PC-9 (cell line): Measurements from ENCODE around the gene NMB. TPM values are rescaled to one million over a fixed set of nuclear protein-coding genes. Genes with fewer than 3 reads are reported as not detected.

Experiments
- BruUV-seq: library from RNA; stranded (reverse); fragments of 400-500 nt; replicated peaks from 2 replicates; lab custom pipeline; 2021; lab: Mats Ljungman, UMichigan
- CTCF ChIA-PET: fragments of 300-600 bp; sonication (Branson Sonifier 250); formaldehyde crosslinking; loops from one replicate; lab custom pipeline; 2022; ENCODE audit warnings: antibody characterized with exemption; lab: Charles Lee
- POLR2A ChIA-PET: fragments of 300-600 bp; sonication (Branson Sonifier 250); formaldehyde crosslinking; loops from one replicate; lab custom pipeline; 2022; ENCODE audit warnings: antibody characterized with exemption; ENCODE audit not compliant: unreplicated experiment; lab: Charles Lee
- DNase-seq, 2 experiments: peaks; one replicate each; pipeline versions ENCODE4 v3.0.0 to v3.0.0-alpha.2; 2015 to 2022; ENCODE audit warnings: mixed read lengths in 1 of 2
- H2AFZ ChIP-seq: fragments of 200-600 bp; sonication (generic); 2 replicates; pipeline ENCODE4 v1.8.1; 2017; ENCODE audit warnings: antibody characterized with exemption
- H3F3A ChIP-seq: fragments of 200-600 bp; sonication (generic); 2 replicates; pipeline ENCODE4 v1.8.1; 2017; ENCODE audit warnings: antibody characterized with exemption, mild to moderate bottlenecking, low read depth; ENCODE audit not compliant: insufficient read depth
- H3K27ac ChIP-seq: fragments of 200-600 bp; sonication (generic); 2 replicates; pipeline ENCODE4 v1.6.1; 2016; ENCODE audit warnings: mixed run types
- H3K27me3 ChIP-seq: fragments of 200-600 bp; sonication (generic); 2 replicates; pipeline ENCODE4 v1.6.1; 2016; ENCODE audit warnings: low read depth, mixed run types; ENCODE audit not compliant: insufficient read depth
- H3K36me3 ChIP-seq: fragments of 200-600 bp; sonication (generic); 2 replicates; pipeline ENCODE4 v1.6.1; 2016; ENCODE audit warnings: low read depth, mixed run types
- H3K4me1 ChIP-seq: fragments of 200-600 bp; sonication (generic); replicated peaks from 2 replicates; pipeline ENCODE4 v1.6.1; 2016; ENCODE audit warnings: mixed run types; ENCODE audit not compliant: insufficient read depth
- H3K4me2 ChIP-seq: fragments of 200-600 bp; sonication (generic); 2 replicates; pipeline ENCODE4 v1.6.1; 2017; ENCODE audit warnings: mixed run types
- H3K4me3 ChIP-seq: fragments of 200-600 bp; sonication (generic); 2 replicates; pipeline ENCODE4 v1.6.1; 2016; ENCODE audit warnings: mixed run types
- H3K79me2 ChIP-seq: fragments of 200-600 bp; sonication (generic); 2 replicates; pipeline ENCODE4 v1.6.1; 2017; ENCODE audit warnings: low read depth, mixed run types
- H3K9me2 ChIP-seq: fragments of 200-600 bp; sonication (generic); 2 replicates; pipeline ENCODE4 v1.8.1; 2017; ENCODE audit warnings: mild to moderate bottlenecking; ENCODE audit not compliant: insufficient read depth
- H3K9me3 ChIP-seq: fragments of 200-600 bp; sonication (generic); 2 replicates; pipeline ENCODE4 v1.8.1; 2016; ENCODE audit warnings: low read depth; ENCODE audit not compliant: insufficient read depth
- H4K20me1 ChIP-seq: fragments of 200-600 bp; sonication (generic); 2 replicates; pipeline ENCODE4 v1.8.1; 2017; ENCODE audit not compliant: insufficient read depth
- EZH2 ChIP-seq: fragments of 200-600 bp; sonication (generic); IDR thresholded peaks from 2 replicates; pipeline ENCODE4 v1.8.0; 2017; ENCODE audit warnings: antibody characterized with exemption, low read depth
- intact Hi-C: fragments of 100-400 bp; cut with micrococcal nuclease; formaldehyde crosslinking; loops from one replicate; pipeline ENCODE4 v1.10.0; 2022; ENCODE audit not compliant: unreplicated experiment
- total RNA-seq: library from RNA; stranded (reverse); gene quantifications from 2 replicates; pipeline ENCODE4 v1.2.3, GENCODE V29; 2021
- TF ChIP-seq, protein P1 (sequence below): fragments of 200-600 bp; sonication (generic); conservative IDR thresholded peaks from 2 replicates; pipeline ENCODE4 v1.6.1; 2017; ENCODE audit warnings: mixed run types, antibody characterized with exemption, mild to moderate bottlenecking, moderate library complexity

NMB gene
- total RNA-seq, 1 experiment from 2014 or later, result 77.1 TPM

DNA sequence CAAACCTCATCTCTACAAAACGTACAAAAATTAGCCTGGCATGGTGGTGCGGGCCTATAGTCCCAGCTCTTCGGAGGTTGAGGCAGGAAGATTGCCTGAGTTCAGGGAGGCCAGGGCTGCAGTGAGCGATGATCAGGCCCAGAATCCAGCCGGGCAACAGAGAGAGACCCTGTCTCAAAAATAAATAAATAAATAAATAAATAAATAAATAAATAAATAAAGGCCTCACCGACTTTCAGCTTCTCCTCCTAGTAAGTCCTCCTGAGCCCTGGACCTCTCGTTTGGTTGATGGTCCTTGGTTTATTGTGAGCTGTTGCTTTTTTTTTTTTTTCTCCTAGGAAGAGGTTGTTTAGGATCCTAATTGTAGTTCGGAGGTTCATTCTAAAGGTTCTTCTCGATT lies 29.0 kb downstream of the NMB start:
- TF ChIP-seq EZH2, result no peak
- TF ChIP-seq, protein P1, sequence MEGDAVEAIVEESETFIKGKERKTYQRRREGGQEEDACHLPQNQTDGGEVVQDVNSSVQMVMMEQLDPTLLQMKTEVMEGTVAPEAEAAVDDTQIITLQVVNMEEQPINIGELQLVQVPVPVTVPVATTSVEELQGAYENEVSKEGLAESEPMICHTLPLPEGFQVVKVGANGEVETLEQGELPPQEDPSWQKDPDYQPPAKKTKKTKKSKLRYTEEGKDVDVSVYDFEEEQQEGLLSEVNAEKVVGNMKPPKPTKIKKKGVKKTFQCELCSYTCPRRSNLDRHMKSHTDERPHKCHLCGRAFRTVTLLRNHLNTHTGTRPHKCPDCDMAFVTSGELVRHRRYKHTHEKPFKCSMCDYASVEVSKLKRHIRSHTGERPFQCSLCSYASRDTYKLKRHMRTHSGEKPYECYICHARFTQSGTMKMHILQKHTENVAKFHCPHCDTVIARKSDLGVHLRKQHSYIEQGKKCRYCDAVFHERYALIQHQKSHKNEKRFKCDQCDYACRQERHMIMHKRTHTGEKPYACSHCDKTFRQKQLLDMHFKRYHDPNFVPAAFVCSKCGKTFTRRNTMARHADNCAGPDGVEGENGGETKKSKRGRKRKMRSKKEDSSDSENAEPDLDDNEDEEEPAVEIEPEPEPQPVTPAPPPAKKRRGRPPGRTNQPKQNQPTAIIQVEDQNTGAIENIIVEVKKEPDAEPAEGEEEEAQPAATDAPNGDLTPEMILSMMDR, result no peak
- ChIA-PET CTCF (no interaction called here), POLR2A (no interaction called here)
- no TSS peak for BruUV-seq
- no peak for DNase-seq
- Histone ChIP-seq H3K9me2 (no peaks in the 10 kb centered on the region), H3K9me3 (no peaks in the 10 kb centered on the region), H3K36me3 (no peaks in the 10 kb centered on the region), H3K79me2 (peaks cover 13% of the 10 kb centered on the region), H3F3A (peaks cover 9% of the 10 kb centered on the region; the same call in 1 of the 2 replicates), H3K27ac (no peak overlapping the region), H4K20me1 (no peaks in the 10 kb centered on the region), H3K4me2 (no peak overlapping the region), H3K27me3 (no peaks in the 10 kb centered on the region), H3K4me1 (peaks cover 20% of the 10 kb centered on the region), H2AFZ (no peak overlapping the region), H3K4me3 (no peak overlapping the region)
- intact Hi-C loops, result no loop called here

GRCh38 chr15:84625123-84625522 lies 32.9 kb downstream of the NMB start:
- Histone ChIP-seq H3F3A (no peaks in the 10 kb centered on the region; the same call in 1 of the 2 replicates), H3K27me3 (no peaks in the 10 kb centered on the region), H3K27ac (no peak overlapping the region), H4K20me1 (no peaks in the 10 kb centered on the region), H3K9me2 (no peaks in the 10 kb centered on the region), H3K4me1 (peaks cover under 1% of the 10 kb centered on the region; the same call in 1 of the 2 replicates), H3K4me2 (no peak overlapping the region), H3K79me2 (no peaks in the 10 kb centered on the region), H3K9me3 (peaks cover 26% of the 10 kb centered on the region), H3K4me3 (no peak overlapping the region), H3K36me3 (peaks cover 23% of the 10 kb centered on the region), H2AFZ (no peak overlapping the region)
- no peak for DNase-seq
- ChIA-PET POLR2A (no interaction called here), CTCF (interaction anchor here (0.5 kb wide), 1 partner anchor 356 kb away, joined by 6 read pairs; no protein-coding TSS in a partner anchor)
- intact Hi-C loops, result no loop called here
- BruUV-seq, result no TSS peak
- TF ChIP-seq EZH2, result no peak
- TF ChIP-seq, protein P1, result no peak

GRCh38 chr15:84624359-84624758 lies 33.6 kb downstream of the NMB start:
- Histone ChIP-seq H3K79me2 (no peaks in the 10 kb centered on the region), H3K36me3 (peaks cover 24% of the 10 kb centered on the region), H3K27me3 (no peaks in the 10 kb centered on the region), H3F3A (no peaks in the 10 kb centered on the region), H3K4me3 (no peak overlapping the region), H3K9me2 (no peaks in the 10 kb centered on the region), H3K4me1 (no peaks in the 10 kb centered on the region), H3K9me3 (peaks cover 28% of the 10 kb centered on the region), H2AFZ (no peak overlapping the region), H3K27ac (no peak overlapping the region), H4K20me1 (no peaks in the 10 kb centered on the region), H3K4me2 (no peak overlapping the region)
- intact Hi-C loops, result no loop called here
- no TSS peak for BruUV-seq
- CTCF ChIA-PET, result interaction anchor here (0.5 kb wide), 1 partner anchor 357 kb away, joined by 6 read pairs; no protein-coding TSS in a partner anchor
- POLR2A ChIA-PET, result interaction anchor here (0.6 kb wide), 1 partner anchor 9 kb away, joined by 4 read pairs; no protein-coding TSS in a partner anchor
- DNase-seq, result no peak
- no peak for TF ChIP-seq EZH2
- TF ChIP-seq, protein P1, result no peak
